Astrocyte (in vitro differentiated cells and primary cell): ENCODE measurements around the gene OR56A5.

Experiments used
- EZH2 ChIP-seq: IDR thresholded peaks from 2 replicates; pipeline ENCODE4 v1.6.1; 2012; ENCODE audit warnings: mild to moderate bottlenecking, low read length, inconsistent platforms; ENCODE audit not compliant: insufficient read depth
- TF ChIP-seq, protein P1 (sequence below): IDR thresholded peaks from 2 replicates; pipeline ENCODE4 v1.5.1; 2011; ENCODE audit warnings: low read depth, mild to moderate bottlenecking, inconsistent platforms, low read length, moderate library complexity; ENCODE audit not compliant: insufficient read depth

DNA sequence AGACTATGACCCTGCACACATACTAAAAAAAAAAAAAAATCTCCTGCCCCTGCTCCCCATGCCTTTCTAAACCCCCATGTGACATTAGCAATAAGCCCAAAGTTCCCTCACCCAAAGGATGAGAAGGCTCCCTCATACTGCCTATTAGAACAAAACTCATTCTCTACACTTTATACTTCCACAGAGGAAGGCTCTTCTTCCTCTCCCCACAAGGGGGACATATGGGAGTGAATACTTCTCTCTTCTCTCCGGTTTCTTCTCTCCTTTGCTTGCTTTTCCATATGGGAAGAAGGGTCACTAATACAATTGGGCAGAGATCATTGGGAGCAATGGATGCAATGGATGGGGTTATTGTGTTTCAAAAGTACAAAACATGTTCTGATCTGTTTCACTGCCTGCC, 15.1 kb upstream of the OR56A5 start:
- TF ChIP-seq, protein P1, sequence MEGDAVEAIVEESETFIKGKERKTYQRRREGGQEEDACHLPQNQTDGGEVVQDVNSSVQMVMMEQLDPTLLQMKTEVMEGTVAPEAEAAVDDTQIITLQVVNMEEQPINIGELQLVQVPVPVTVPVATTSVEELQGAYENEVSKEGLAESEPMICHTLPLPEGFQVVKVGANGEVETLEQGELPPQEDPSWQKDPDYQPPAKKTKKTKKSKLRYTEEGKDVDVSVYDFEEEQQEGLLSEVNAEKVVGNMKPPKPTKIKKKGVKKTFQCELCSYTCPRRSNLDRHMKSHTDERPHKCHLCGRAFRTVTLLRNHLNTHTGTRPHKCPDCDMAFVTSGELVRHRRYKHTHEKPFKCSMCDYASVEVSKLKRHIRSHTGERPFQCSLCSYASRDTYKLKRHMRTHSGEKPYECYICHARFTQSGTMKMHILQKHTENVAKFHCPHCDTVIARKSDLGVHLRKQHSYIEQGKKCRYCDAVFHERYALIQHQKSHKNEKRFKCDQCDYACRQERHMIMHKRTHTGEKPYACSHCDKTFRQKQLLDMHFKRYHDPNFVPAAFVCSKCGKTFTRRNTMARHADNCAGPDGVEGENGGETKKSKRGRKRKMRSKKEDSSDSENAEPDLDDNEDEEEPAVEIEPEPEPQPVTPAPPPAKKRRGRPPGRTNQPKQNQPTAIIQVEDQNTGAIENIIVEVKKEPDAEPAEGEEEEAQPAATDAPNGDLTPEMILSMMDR: no peak
- no peak for TF ChIP-seq EZH2
